ENCODE results near the gene TTC6. TPM values are rescaled to one million over a fixed set of nuclear protein-coding genes. Genes with fewer than 3 reads are reported as not detected.
A peak's percentile ranks its signal among the peaks of the same experiment; 100 is the strongest.
"Not testable (repeated sequence)": the region's sequence is repeated elsewhere in the genome, so short reads cannot be mapped to it uniquely, and the experiment has no call there.

TTC6 gene, protein sequence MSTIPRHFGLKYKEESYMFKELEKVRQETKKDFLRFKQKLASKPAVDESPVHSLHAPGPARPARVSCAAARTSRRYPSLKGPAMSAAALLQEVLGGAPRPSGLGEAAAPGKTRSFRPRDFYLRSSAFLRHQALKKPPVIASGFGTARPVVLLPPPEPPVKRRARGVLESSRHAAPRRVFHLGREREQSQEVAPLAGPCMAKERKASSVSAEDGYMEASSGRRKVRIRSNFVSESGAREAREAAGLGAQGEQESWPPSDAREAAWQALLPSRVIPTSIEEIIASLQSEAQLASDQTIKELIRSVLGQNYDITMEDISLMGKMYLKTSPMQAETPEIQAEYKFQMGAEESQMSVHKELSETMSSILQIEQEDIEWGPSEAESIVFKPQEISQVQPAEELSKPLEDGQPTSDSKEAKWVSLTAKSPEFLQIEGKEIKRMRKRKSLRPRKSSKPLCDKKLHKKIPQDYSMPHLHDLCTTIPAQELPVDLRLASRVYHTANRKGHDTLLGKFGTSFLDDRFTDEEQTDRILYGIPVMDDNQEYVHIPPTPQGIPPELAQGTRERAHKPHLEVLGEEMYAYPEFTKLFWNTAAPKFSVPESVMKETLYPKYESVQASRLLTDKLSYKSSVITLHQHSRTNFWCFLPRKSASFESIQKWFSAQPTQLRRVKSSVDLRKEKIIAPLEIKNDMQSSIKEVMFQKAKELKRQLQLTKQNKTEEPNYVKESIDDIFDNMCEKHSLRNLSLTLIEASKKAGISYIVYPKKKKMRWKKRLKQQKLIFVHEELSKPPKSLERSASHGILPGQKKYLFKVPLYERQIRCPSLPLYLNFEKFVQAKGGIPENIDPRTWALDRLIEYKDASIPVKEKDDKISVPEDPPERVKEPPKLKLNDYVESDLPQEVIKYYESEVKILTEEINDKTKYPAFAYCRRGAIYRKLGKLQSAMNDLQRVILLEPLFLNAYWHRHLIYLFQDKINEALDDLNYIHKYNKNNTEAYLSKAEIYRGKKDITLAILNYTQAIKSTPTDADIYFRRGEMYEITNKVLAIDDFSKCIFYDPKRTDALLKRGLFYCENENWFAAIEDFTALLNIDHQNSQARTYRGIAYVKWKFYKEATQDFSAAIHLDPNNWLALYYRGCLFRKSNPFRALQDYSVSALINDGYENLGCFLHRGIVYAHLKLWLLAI (N-terminal part only)
- total RNA-seq (not detected), polyA plus RNA-seq (not detected)
- long read RNA-seq, donor 1 = 0 reads
- long read RNA-seq, donor 2 = 0 reads

DNA sequence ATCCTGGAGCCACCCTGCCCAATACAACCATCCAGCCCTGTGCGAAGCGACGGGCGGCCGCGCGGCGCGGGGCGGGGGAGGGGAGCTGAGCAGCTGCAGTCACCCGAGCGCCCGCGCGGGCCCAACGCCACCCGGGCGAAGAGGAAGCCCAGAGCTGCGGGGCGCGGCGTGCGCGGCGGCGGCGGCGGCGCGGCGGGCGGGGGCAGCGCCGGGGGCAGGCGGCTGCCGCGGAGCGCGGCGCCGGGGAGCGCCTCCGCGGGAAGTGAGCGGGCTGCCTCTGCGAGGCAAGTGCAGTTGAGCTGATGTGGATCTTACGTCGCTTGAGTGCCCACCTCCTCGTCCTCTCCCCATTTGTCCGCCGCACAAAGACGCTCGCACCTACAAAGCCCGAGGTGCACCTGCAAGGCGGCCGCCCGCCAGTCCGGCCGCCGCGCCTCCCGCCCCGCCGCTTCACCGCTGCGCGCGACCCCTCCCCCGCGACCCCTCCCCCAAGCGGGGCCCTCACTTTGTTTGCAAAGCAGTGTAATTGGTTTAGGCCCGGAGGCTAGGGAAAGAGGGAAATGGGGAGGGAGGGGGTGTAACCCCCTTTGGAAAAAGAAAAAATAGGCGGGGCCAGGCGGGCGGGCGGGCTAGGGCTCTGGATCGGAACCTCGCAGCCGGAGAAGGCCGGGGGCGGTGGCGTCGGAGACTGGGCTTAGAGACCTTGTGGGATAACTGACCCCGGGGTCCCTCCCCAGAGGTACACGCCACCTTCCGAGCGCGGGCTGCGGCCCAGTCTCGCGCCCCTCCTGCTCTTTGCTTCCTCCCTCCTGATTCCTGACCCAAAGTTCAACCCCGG is at the start of gene TTC6, which contains the start of gene FOXA1:
Gene TTC6, plus strand, starts transcription at position 659 of the 838 bp plus-strand sequence. CDS start 26,436 bp downstream, outside the sequence.
Gene FOXA1, minus strand, starts transcription at position 279 of the 838 bp plus-strand sequence. Its CDS starts 277 bp downstream, at position 2.
- H3K4me3 ChIP-seq (ENCODE audit: low read length in 2 of 2) = peak within 1 kb of the TSS; percentile 3 to 24
- H3K4me1 ChIP-seq (ENCODE audit: control insufficient read depth in 1 of 2, insufficient read depth in 2 of 2, low read length in 2 of 2) = no peaks in the 10 kb centered on the region
- intact Hi-C loops (cut with DNase I) = loop anchor here in 1 of 2 donors (10.0 kb wide), 2 partner anchors 350 to 930 kb away; partner anchors contain the start of gene PAX9
- H3K27me3 ChIP-seq (ENCODE audit: control insufficient read depth in 1 of 2, insufficient read depth in 2 of 2, low read length in 1 of 2) = peaks cover 0 to 3% of the 10 kb centered on the region in 2 donors
- ATAC-seq (ENCODE audit: low FRiP score) = no peak
- H3K27ac ChIP-seq (ENCODE audit: low read depth in 1 of 2, low read length in 2 of 2) = no peak within 1 kb of the TSS
- H3K36me3 ChIP-seq (ENCODE audit: control insufficient read depth in 1 of 2, insufficient read depth in 2 of 2, low read length in 1 of 2) = no peaks in the 10 kb centered on the region
- 1 to 2% methylated on average over 71 to 92 of the region's 92 CpGs for WGBS, 2 donors
- DNase-seq = peak in 1 of 2 donors; percentile 77
- no peaks in the 10 kb centered on the region for H3K9me3 ChIP-seq (ENCODE audit: control insufficient read depth, low read length)

DNA sequence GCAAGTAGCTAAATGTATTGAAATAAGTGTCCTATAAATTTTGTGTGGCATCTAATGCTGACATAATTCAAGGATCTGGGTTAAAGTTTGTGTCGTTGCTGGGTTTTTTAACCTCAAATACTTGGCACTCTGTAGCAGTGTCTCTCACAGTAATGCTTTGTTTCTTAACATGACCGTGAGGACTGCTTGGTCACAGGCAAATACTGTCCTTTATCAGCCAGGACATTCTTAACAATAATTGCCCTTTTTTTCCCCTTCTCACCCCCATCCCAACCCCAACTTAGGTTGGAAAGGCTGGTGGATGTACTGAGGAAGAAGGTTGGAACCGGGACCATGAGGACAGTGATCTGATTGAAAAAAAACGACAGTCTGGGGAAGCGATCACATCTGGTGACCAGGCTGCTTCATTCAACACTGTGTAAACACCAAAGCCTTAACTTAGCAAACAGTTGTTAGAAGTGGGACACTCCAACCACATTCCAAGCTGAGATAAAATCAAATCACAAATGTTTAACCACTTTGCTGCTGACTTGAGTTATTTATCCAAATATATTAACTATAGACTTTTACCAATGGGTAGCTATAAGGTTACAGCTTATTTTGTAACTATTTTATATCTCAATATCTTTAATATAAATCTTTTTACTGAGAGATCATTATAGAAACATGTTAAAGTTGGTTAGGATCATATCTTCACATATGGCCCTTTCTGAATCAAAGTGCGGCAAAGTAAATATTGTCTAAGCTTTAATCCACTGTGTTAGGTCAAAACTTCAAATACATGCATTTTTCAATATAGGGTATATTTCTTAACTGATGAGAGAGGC is 48.6 kb upstream of the TTC6 start:
- ATAC-seq (ENCODE audit: low FRiP score) = no peak

DNA sequence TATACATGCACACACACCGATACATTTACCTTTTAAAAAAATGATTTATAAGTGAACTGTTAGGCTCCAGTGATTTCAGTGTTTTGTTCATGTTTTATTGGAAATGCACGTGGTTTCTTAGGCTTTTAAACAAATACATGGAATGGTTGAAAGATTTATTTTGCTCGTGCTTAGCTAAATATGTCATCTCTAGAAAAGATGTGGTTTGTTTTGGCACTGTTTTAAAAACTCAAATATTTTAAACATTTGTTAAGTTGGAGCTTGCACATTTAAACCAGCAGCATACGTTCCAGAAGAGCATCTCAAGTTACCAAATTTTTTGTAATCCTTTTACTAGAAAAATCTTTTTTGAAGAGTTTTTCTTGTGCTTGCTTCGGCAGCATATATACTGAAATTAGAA is 44.9 kb upstream of the TTC6 start:
- Histone ChIP-seq H3K27me3 (ENCODE audit: control insufficient read depth in 1 of 2, insufficient read depth in 2 of 2, low read length in 1 of 2) (no peaks in the 10 kb centered on the region), H3K9me3 (ENCODE audit: control insufficient read depth, low read length) (no peaks in the 10 kb centered on the region), H3K36me3 (ENCODE audit: control insufficient read depth in 1 of 2, insufficient read depth in 2 of 2, low read length in 1 of 2) (no peaks in the 10 kb centered on the region), H3K4me1 (ENCODE audit: control insufficient read depth in 1 of 2, insufficient read depth in 2 of 2, low read length in 2 of 2) (no peaks in the 10 kb centered on the region), H3K4me3 (ENCODE audit: low read length in 2 of 2) (no peak overlapping the region), H3K27ac (ENCODE audit: low read depth in 1 of 2, low read length in 2 of 2) (no peak overlapping the region)
- 5 to 10% methylated on average over 5 of the region's 5 CpGs for WGBS, 2 donors
- ATAC-seq (ENCODE audit: low FRiP score) (no peak), DNase-seq (no peak)
- intact Hi-C loops (cut with DNase I) = no loop called here

More for the DNA sequence above, 48.6 kb upstream of the TTC6 start:
- Histone ChIP-seq H3K9me3 (ENCODE audit: control insufficient read depth, low read length) (no peaks in the 10 kb centered on the region), H3K36me3 (ENCODE audit: control insufficient read depth in 1 of 2, insufficient read depth in 2 of 2, low read length in 1 of 2) (no peaks in the 10 kb centered on the region), H3K4me3 (ENCODE audit: low read length in 2 of 2) (no peak overlapping the region), H3K4me1 (ENCODE audit: control insufficient read depth in 1 of 2, insufficient read depth in 2 of 2, low read length in 2 of 2) (no peaks in the 10 kb centered on the region), H3K27me3 (ENCODE audit: control insufficient read depth in 1 of 2, insufficient read depth in 2 of 2, low read length in 1 of 2) (no peaks in the 10 kb centered on the region), H3K27ac (ENCODE audit: low read depth in 1 of 2, low read length in 2 of 2) (no peak overlapping the region)
- no peak for DNase-seq
- intact Hi-C loops (cut with DNase I) = no loop called here
- WGBS, 2 donors = 54 to 61% methylated on average over 6 of the region's 6 CpGs

DNA sequence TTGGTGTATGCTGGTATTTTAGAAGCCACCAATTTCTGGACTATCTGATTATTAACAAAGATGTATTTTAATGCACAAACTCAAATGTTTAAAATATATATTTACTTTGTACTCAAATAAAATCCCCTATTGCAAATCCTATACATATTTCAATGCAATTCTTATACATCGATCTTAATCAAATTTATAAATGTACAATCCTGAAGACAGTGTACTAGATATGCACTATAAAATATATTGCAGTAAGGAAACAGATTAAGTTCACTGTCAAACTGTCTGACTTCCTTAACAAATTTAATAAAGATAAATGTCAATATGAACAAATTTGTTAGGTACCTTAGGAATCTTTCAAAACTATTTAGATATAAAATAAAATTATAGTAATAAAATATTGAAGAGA is 44.3 kb upstream of the TTC6 start:
- intact Hi-C loops (cut with DNase I) = no loop called here
- H3K27me3 ChIP-seq (ENCODE audit: control insufficient read depth in 1 of 2, insufficient read depth in 2 of 2, low read length in 1 of 2) = no peaks in the 10 kb centered on the region
- no peak for DNase-seq
- no peaks in the 10 kb centered on the region for H3K36me3 ChIP-seq (ENCODE audit: control insufficient read depth in 1 of 2, insufficient read depth in 2 of 2, low read length in 1 of 2)
- 80 to 90% methylated on average over 1 of the region's 1 CpG for WGBS, 2 donors
- H3K27ac ChIP-seq (ENCODE audit: low read depth in 1 of 2, low read length in 2 of 2) = no peak overlapping the region
- no peaks in the 10 kb centered on the region for H3K4me1 ChIP-seq (ENCODE audit: control insufficient read depth in 1 of 2, insufficient read depth in 2 of 2, low read length in 2 of 2)
- no peak for ATAC-seq (ENCODE audit: low FRiP score)
- no peak overlapping the region for H3K4me3 ChIP-seq (ENCODE audit: low read length in 2 of 2)
- H3K9me3 ChIP-seq (ENCODE audit: control insufficient read depth, low read length) = no peaks in the 10 kb centered on the region

DNA sequence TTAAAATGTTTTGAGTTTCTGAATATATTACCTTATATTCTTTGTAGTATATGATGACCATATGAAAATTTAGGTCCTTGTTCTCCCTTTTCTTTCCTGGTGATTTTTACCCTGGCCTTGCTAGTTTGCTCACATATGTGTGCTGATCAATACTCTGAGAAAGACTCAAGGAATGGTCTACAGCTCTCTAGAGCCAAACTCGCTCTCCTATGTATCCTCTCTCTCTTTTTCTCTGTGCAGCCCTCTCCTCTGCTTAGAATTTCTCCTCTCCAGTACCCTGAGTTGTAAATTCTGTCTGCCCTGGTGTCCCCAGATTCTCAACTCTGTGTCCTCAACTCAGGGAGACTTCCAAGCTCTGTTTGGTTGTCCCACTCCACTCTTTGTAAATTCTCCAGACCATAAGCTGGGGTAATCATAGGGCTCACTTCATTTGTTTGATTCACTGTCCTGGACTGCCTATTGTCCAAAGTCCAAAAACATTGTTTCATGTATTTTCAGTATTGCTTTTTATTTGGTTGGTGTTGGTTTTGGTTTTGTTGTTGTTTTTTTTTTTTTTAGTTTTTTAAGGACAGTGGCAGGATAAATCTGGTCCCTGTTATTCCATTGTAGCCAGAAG is 41.4 kb upstream of the TTC6 start:
- Histone ChIP-seq H3K4me3 (ENCODE audit: low read length in 2 of 2) (no peak overlapping the region), H3K27ac (ENCODE audit: low read depth in 1 of 2, low read length in 2 of 2) (no peak overlapping the region), H3K36me3 (ENCODE audit: control insufficient read depth in 1 of 2, insufficient read depth in 2 of 2, low read length in 1 of 2) (no peaks in the 10 kb centered on the region), H3K27me3 (ENCODE audit: control insufficient read depth in 1 of 2, insufficient read depth in 2 of 2, low read length in 1 of 2) (no peaks in the 10 kb centered on the region), H3K4me1 (ENCODE audit: control insufficient read depth in 1 of 2, insufficient read depth in 2 of 2, low read length in 2 of 2) (no peaks in the 10 kb centered on the region), H3K9me3 (ENCODE audit: control insufficient read depth, low read length) (no peaks in the 10 kb centered on the region)
- ATAC-seq (ENCODE audit: low FRiP score) (no peak), DNase-seq (no peak)
- intact Hi-C loops (cut with DNase I) = no loop called here
- WGBS, 2 donors = 96 to 100% methylated on average over 1 of the region's 1 CpG

DNA sequence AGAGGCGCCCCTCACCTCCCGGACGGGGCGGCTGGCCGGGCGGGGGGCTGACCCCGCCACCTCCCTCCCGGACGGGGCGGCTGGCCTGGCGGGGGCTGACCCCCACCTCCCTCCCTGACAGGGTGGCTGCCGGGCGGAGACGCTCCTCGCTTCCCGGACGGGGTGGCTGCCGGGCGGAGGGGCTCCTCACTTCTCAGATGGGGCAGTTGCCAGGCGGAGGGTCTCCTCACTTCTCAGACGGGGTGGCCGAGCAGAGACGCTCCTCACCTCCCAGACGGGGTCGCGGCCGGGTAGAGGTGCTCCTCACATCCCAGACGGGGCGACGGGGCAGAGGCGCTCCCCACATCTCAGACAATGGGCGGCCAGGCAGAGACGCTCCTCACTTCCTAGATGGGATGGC is 39.8 kb upstream of the TTC6 start:
- 91 to 94% methylated on average over 21 to 33 of the region's 33 CpGs for WGBS, 2 donors
- ATAC-seq (ENCODE audit: low FRiP score); intact Hi-C loops (cut with DNase I); H3K27ac ChIP-seq (ENCODE audit: low read depth in 1 of 2, low read length in 2 of 2); H3K9me3 ChIP-seq (ENCODE audit: control insufficient read depth, low read length); H3K4me3 ChIP-seq (ENCODE audit: low read length in 2 of 2); H3K36me3 ChIP-seq (ENCODE audit: control insufficient read depth in 1 of 2, insufficient read depth in 2 of 2, low read length in 1 of 2); DNase-seq; H3K4me1 ChIP-seq (ENCODE audit: control insufficient read depth in 1 of 2, insufficient read depth in 2 of 2, low read length in 2 of 2); H3K27me3 ChIP-seq (ENCODE audit: control insufficient read depth in 1 of 2, insufficient read depth in 2 of 2, low read length in 1 of 2): not testable (repeated sequence)

DNA sequence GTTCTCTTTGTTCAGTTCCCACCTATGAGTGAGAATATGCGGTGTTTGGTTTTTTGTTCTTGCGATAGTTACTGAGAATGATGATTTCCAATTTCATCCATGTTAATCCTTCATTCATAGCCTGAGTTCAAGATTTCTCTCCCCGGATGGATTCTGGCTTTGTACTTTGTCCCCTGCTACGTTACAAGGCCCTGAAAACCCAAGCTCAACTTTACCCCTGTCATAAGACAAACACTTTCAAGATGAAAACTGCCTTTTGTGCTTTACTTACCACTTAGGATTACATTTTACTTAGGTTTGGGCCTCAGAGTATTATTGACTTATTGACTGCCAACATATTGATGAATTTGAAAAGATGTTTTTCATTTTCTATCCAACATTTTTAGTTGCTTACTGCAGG is 36.7 kb upstream of the TTC6 start:
- intact Hi-C loops (cut with DNase I) = no loop called here
- Histone ChIP-seq H3K27me3 (ENCODE audit: control insufficient read depth in 1 of 2, insufficient read depth in 2 of 2, low read length in 1 of 2) (no peaks in the 10 kb centered on the region), H3K4me1 (ENCODE audit: control insufficient read depth in 1 of 2, insufficient read depth in 2 of 2, low read length in 2 of 2) (no peaks in the 10 kb centered on the region), H3K27ac (ENCODE audit: low read depth in 1 of 2, low read length in 2 of 2) (no peak overlapping the region), H3K36me3 (ENCODE audit: control insufficient read depth in 1 of 2, insufficient read depth in 2 of 2, low read length in 1 of 2) (no peaks in the 10 kb centered on the region), H3K4me3 (ENCODE audit: low read length in 2 of 2) (no peak overlapping the region), H3K9me3 (ENCODE audit: control insufficient read depth, low read length) (no peaks in the 10 kb centered on the region)
- 96% methylated on average over 4 of the region's 4 CpGs for WGBS, 2 donors
- ATAC-seq (ENCODE audit: low FRiP score) (no peak), DNase-seq (no peak)
